Endothelial cell of umbilical vein (primary cell): ENCODE measurements around the gene COL23A1. TPM values are rescaled to one million over a fixed set of nuclear protein-coding genes. Genes with fewer than 3 reads are reported as not detected.

Source experiments
- BruUV-seq: library from RNA; stranded (reverse); fragments of 400-500 nt; replicated peaks from 2 replicates; lab custom pipeline; 2021; lab: Mats Ljungman, UMichigan
- CTCF ChIA-PET: fragments of 300-600, 350-600 bp; sonication (Branson Sonifier 250); formaldehyde crosslinking; loops from one replicate; lab custom pipeline; 2021; ENCODE audit warnings: antibody characterized with exemption, inconsistent platforms; lab: Charles Lee
- POLR2A ChIA-PET: fragments of 300-600, 350-600 bp; sonication (Branson Sonifier 250); formaldehyde crosslinking; loops from one replicate; lab custom pipeline; 2021; ENCODE audit warnings: antibody characterized with exemption, inconsistent platforms; lab: Charles Lee
- DNase-seq: peaks from one replicate; pipeline ENCODE4 v3.0.0-alpha.2; 2011; ENCODE audit warnings: low read depth, low spot score
- FAIRE-seq: peaks from 2 replicates; lab custom pipeline; 2011; peaks lifted over from hg19 to GRCh38; lab: Jason Lieb, UNC
- H2AFZ ChIP-seq: 2 replicates; pipeline ENCODE4 v1.6.0; 2012; ENCODE audit warnings: low read depth, low read length, control low read depth, inconsistent platforms
- H3K27ac ChIP-seq: 2 replicates; pipeline ENCODE4 v1.5.1; 2011; ENCODE audit warnings: low read depth, mild to moderate bottlenecking, control low read depth, low read length, moderate library complexity; ENCODE audit not compliant: insufficient read depth
- H3K27me3 ChIP-seq, 2 experiments: 2 replicates each; pipeline versions ENCODE4 v1.6.0 to v1.6.1; 2011; ENCODE audit warnings: low read length in 2 of 2, mixed read lengths in 1 of 2; ENCODE audit not compliant: control insufficient read depth in 2 of 2, insufficient read depth in 2 of 2
- H3K36me3 ChIP-seq, 2 experiments: 2 replicates in 1 of 2; 3 replicates in 1 of 2; pipeline ENCODE4 v1.5.1; 2011; ENCODE audit warnings: low read length in 2 of 2, mild to moderate bottlenecking in 1 of 2, moderate library complexity in 1 of 2; ENCODE audit not compliant: control insufficient read depth in 2 of 2, insufficient read depth in 2 of 2; ENCODE audit errors: extremely low read depth in 1 of 2
- H3K4me1 ChIP-seq: 3 replicates; pipeline ENCODE4 v1.5.1; 2011; ENCODE audit warnings: mild to moderate bottlenecking, low read length; ENCODE audit not compliant: control insufficient read depth, insufficient read depth; ENCODE audit errors: extremely low read depth
- H3K4me2 ChIP-seq: 2 replicates; pipeline ENCODE4 v1.6.1; 2011; ENCODE audit warnings: low read length, control low read depth, mixed read lengths; ENCODE audit not compliant: insufficient read depth
- H3K4me3 ChIP-seq, 3 experiments: fragments of 200-600 bp in 1 of 3; sonication (generic), shearing (Covaris generic) in 1 of 3; replicated peaks in 1 of 3; 2 replicates each; pipeline ENCODE4 v1.5.1; 2011 to 2016; ENCODE audit warnings: control low read depth in 3 of 3, low read length in 3 of 3, mild to moderate bottlenecking in 2 of 3, inconsistent platforms in 1 of 3, low read depth in 1 of 3, moderate library complexity in 1 of 3; ENCODE audit not compliant: insufficient read depth in 1 of 3
- H3K79me2 ChIP-seq: 2 replicates; pipeline ENCODE4 v1.6.0; 2012; ENCODE audit warnings: low read length, inconsistent platforms; ENCODE audit not compliant: control insufficient read depth, insufficient read depth
- H3K9ac ChIP-seq: replicated peaks from 2 replicates; pipeline ENCODE3; 2011; ENCODE audit warnings: low read length, control low read depth; ENCODE audit not compliant: insufficient read depth; ENCODE audit errors: extremely low read depth
- H3K9me1 ChIP-seq: replicated peaks from 3 replicates; pipeline ENCODE4 v1.6.0; 2011; ENCODE audit warnings: mild to moderate bottlenecking, low read length; ENCODE audit not compliant: control insufficient read depth, insufficient read depth; ENCODE audit errors: extremely low read depth
- H3K9me3 ChIP-seq: replicated peaks from 2 replicates; pipeline ENCODE4 v1.5.1; 2012; ENCODE audit warnings: low read length, inconsistent platforms; ENCODE audit not compliant: control insufficient read depth, insufficient read depth
- H4K20me1 ChIP-seq: replicated peaks from 2 replicates; pipeline ENCODE3; 2011; ENCODE audit warnings: mild to moderate bottlenecking, low read length; ENCODE audit not compliant: control insufficient read depth, insufficient read depth; ENCODE audit errors: extremely low read depth
- CTCF ChIP-seq, 2 donors: IDR thresholded peaks; 1 replicate in 1 of 2; 2 replicates in 1 of 2; pipeline ENCODE4 v1.5.1; 2011; ENCODE audit warnings: low read length in 2 of 2, mild to moderate bottlenecking in 2 of 2, moderate library complexity in 2 of 2, control low read depth in 1 of 2, inconsistent platforms in 1 of 2, low read depth in 1 of 2; ENCODE audit not compliant: insufficient read depth in 1 of 2; ENCODE audit errors: extremely low read depth in 1 of 2
- EZH2 ChIP-seq: IDR thresholded peaks from 2 replicates; pipeline ENCODE4 v1.6.1; 2012; ENCODE audit warnings: borderline replicate concordance, low read depth, mild to moderate bottlenecking, moderate library complexity, low read length, inconsistent platforms; ENCODE audit not compliant: severe bottlenecking
- FOS ChIP-seq: IDR thresholded peaks from 2 replicates; pipeline ENCODE4 v1.6.1; 2011; ENCODE audit warnings: mild to moderate bottlenecking, low read length, moderate library complexity, borderline replicate concordance; ENCODE audit not compliant: insufficient read depth
- GATA2 ChIP-seq: IDR thresholded peaks from 2 replicates; pipeline ENCODE4 v1.7.0; 2011; ENCODE audit warnings: low read depth, mild to moderate bottlenecking, moderate library complexity, mixed read lengths, low read length; ENCODE audit not compliant: insufficient read length, insufficient read depth
- JUN ChIP-seq: IDR thresholded peaks from 2 replicates; pipeline ENCODE4 v1.6.1; 2011; ENCODE audit warnings: borderline replicate concordance, low read depth; ENCODE audit not compliant: insufficient read length, insufficient read depth
- MAX ChIP-seq: IDR thresholded peaks from 2 replicates; pipeline ENCODE4 v1.6.1; 2011; ENCODE audit not compliant: insufficient read depth, insufficient read length
- MYC ChIP-seq: IDR thresholded peaks from one replicate; pipeline ENCODE4 v1.6.1; 2011; ENCODE audit warnings: mild to moderate bottlenecking, low read depth, low read length
- POLR2A ChIP-seq: IDR thresholded peaks from 2 replicates; pipeline ENCODE4 v1.6.1; 2012; ENCODE audit warnings: low read depth, mild to moderate bottlenecking, control low read depth, low read length
- POLR2AphosphoS5 ChIP-seq: IDR thresholded peaks from 2 replicates; pipeline ENCODE4 v1.6.1; 2012; ENCODE audit warnings: low read depth, mild to moderate bottlenecking, control low read depth, low read length, moderate library complexity; ENCODE audit not compliant: insufficient read depth
- dilution Hi-C: fragments of 300-500 bp; cut with MboI; formaldehyde crosslinking; loops from one replicate; pipeline ENCODE4 v1.15.0; 2019; ENCODE audit warnings: low sequenced_read_pairs; ENCODE audit not compliant: extremely low pct_ligation_motif_present
- intact Hi-C: fragments of 100-400 bp; cut with micrococcal nuclease; formaldehyde crosslinking; loops from one replicate; pipeline ENCODE4 v1.10.0; 2022
- polyA plus RNA-seq, 4 experiments: library from polyadenylated mRNA; depleted of rRNA in 3 of 4; stranded (reverse) in 3 of 4; unstranded in 1 of 4; fragments of >200 nt; gene quantifications; 2 replicates each; pipeline versions ENCODE4 v1.2.1 to v1.2.3, GENCODE V29; 2011 to 2012; ENCODE audit warnings: missing spikeins in 1 of 4
- total RNA-seq: library from RNA; stranded (reverse); gene quantifications from 2 replicates; pipeline ENCODE4 v1.2.3, GENCODE V29; 2021

Gene COL23A1
- total and polyA plus RNA-seq, 2 donors (not counting 3 experiments of a cell fraction or from before 2014, with no cell fraction given): not detected

GRCh38 chr5:178457471-178457870, 132.7 kb downstream of the COL23A1 start:
- Histone ChIP-seq H3K9me1 (no peaks in the 10 kb centered on the region), H3K9me3 (no peaks in the 10 kb centered on the region), H3K36me3 (no peaks in the 10 kb centered on the region), H3K79me2 (no peaks in the 10 kb centered on the region), H2AFZ (no peak overlapping the region), H4K20me1 (no peaks in the 10 kb centered on the region), H3K4me3 (no peak overlapping the region), H3K4me2 (no peak overlapping the region), H3K27ac (no peak overlapping the region), H3K9ac (no peak overlapping the region), H3K4me1 (no peaks in the 10 kb centered on the region), H3K27me3 (no peaks in the 10 kb centered on the region)
- POLR2A ChIA-PET: no interaction called here
- FAIRE-seq (no peak), DNase-seq (no peak)
- CTCF ChIA-PET: no interaction called here
- intact Hi-C loops: no loop called here
- dilution Hi-C loops: no loop called here
- no TSS peak for BruUV-seq
- TF ChIP-seq POLR2A (no peak), GATA2 (no peak), FOS (no peak), MAX (no peak), JUN (no peak), MYC (no peak), POLR2AphosphoS5 (no peak), EZH2 (no peak), CTCF (IDR thresholded peaks at IDR 0.05; ENCODE audit: extremely low read depth in 1 of 2, insufficient read depth in 1 of 2, low read depth in 1 of 2, low read length in 2 of 2) (no peak)
